ENCODE data around the gene AKT3. TPM values are rescaled to one million over a fixed set of nuclear protein-coding genes. Genes with fewer than 3 reads are reported as not detected.
A peak's percentile ranks its signal among the peaks of the same experiment; 100 is the strongest.
"Not testable (repeated sequence)": the region's sequence is repeated elsewhere in the genome, so short reads cannot be mapped to it uniquely, and the experiment has no call there.

The AKT3 gene
- total RNA-seq, 1 donor from 2014 or later = 107 TPM

- no peak overlapping the region for H3K4me3 Mint-ChIP-seq (ENCODE audit: unreplicated experiment)
- peaks cover 17% of the 10 kb centered on the region for H3K4me1 Mint-ChIP-seq (ENCODE audit: unreplicated experiment)
- peaks cover 20% of the 10 kb centered on the region for H3K36me3 Mint-ChIP-seq (ENCODE audit: unreplicated experiment)
- peaks cover 9% of the 10 kb centered on the region for H3K9me3 Mint-ChIP-seq (ENCODE audit: unreplicated experiment)
- H3K27me3 Mint-ChIP-seq (ENCODE audit: unreplicated experiment) = no peaks in the 10 kb centered on the region
- H3K27ac Mint-ChIP-seq (ENCODE audit: unreplicated experiment) = peak overlapping the region; percentile 78
- DNase-seq (ENCODE audit: extremely low spot score, unreplicated experiment) = no peak
- TF ChIP-seq, protein P1, sequence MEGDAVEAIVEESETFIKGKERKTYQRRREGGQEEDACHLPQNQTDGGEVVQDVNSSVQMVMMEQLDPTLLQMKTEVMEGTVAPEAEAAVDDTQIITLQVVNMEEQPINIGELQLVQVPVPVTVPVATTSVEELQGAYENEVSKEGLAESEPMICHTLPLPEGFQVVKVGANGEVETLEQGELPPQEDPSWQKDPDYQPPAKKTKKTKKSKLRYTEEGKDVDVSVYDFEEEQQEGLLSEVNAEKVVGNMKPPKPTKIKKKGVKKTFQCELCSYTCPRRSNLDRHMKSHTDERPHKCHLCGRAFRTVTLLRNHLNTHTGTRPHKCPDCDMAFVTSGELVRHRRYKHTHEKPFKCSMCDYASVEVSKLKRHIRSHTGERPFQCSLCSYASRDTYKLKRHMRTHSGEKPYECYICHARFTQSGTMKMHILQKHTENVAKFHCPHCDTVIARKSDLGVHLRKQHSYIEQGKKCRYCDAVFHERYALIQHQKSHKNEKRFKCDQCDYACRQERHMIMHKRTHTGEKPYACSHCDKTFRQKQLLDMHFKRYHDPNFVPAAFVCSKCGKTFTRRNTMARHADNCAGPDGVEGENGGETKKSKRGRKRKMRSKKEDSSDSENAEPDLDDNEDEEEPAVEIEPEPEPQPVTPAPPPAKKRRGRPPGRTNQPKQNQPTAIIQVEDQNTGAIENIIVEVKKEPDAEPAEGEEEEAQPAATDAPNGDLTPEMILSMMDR (IDR thresholded peaks at IDR 0.05) = no peak
Measured at GRCh38 chr1:243595527-243596210, 254.4 kb downstream of the AKT3 start.

- Mint-ChIP-seq H3K4me3 (ENCODE audit: unreplicated experiment) (no peak overlapping the region), H3K36me3 (ENCODE audit: unreplicated experiment) (peaks cover 27% of the 10 kb centered on the region), H3K9me3 (ENCODE audit: unreplicated experiment) (peaks cover 20% of the 10 kb centered on the region), H3K27me3 (ENCODE audit: unreplicated experiment) (no peaks in the 10 kb centered on the region), H3K4me1 (ENCODE audit: unreplicated experiment) (peaks cover 17% of the 10 kb centered on the region), H3K27ac (ENCODE audit: unreplicated experiment) (no peak overlapping the region)
- no peak for DNase-seq (ENCODE audit: extremely low spot score, unreplicated experiment)
- TF ChIP-seq, protein P1 (IDR thresholded peaks at IDR 0.05) = no peak
Measured at GRCh38 chr1:243594455-243594854, 255.6 kb downstream of the AKT3 start.

DNA sequence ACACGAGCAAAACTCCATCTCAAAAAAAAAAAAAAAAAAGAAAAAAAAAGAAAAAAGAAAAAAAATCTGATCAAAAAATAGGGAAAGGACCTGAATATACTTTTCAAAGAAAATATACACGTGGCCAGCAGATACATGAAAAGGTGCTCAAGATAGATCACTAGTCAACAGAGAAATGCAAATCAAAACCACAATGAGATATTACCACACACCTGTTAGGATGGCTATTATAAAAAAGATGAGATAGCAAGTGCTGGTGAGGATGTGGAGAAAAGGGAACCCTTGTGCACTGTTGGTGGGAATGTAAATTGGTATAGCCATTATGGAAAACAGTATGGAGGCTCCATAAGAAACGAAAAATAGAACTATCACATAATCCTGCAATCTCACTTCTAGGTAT, 260.8 kb downstream of the AKT3 start:
- H3K36me3 Mint-ChIP-seq (ENCODE audit: unreplicated experiment) = peaks cover 55% of the 10 kb centered on the region
- peaks cover 40% of the 10 kb centered on the region for H3K9me3 Mint-ChIP-seq (ENCODE audit: unreplicated experiment)
- not testable (repeated sequence) for H3K27me3 Mint-ChIP-seq (ENCODE audit: unreplicated experiment); H3K4me1 Mint-ChIP-seq (ENCODE audit: unreplicated experiment); DNase-seq (ENCODE audit: extremely low spot score, unreplicated experiment); H3K4me3 Mint-ChIP-seq (ENCODE audit: unreplicated experiment); H3K27ac Mint-ChIP-seq (ENCODE audit: unreplicated experiment)

- Mint-ChIP-seq H3K27ac (ENCODE audit: unreplicated experiment) (no peak overlapping the region), H3K4me3 (ENCODE audit: unreplicated experiment) (no peak overlapping the region), H3K36me3 (ENCODE audit: unreplicated experiment) (peaks cover 67% of the 10 kb centered on the region), H3K4me1 (ENCODE audit: unreplicated experiment) (no peaks in the 10 kb centered on the region), H3K27me3 (ENCODE audit: unreplicated experiment) (no peaks in the 10 kb centered on the region), H3K9me3 (ENCODE audit: unreplicated experiment) (peaks cover 53% of the 10 kb centered on the region)
- TF ChIP-seq, protein P1 (IDR thresholded peaks at IDR 0.05) = no peak
- no peak for DNase-seq (ENCODE audit: extremely low spot score, unreplicated experiment)
Measured at GRCh38 chr1:243587823-243588560, 262.1 kb downstream of the AKT3 start.

- Mint-ChIP-seq H3K4me1 (ENCODE audit: unreplicated experiment) (no peaks in the 10 kb centered on the region), H3K27me3 (ENCODE audit: unreplicated experiment) (no peaks in the 10 kb centered on the region), H3K4me3 (ENCODE audit: unreplicated experiment) (no peak overlapping the region), H3K9me3 (ENCODE audit: unreplicated experiment) (peaks cover 59% of the 10 kb centered on the region), H3K27ac (ENCODE audit: unreplicated experiment) (no peak overlapping the region), H3K36me3 (ENCODE audit: unreplicated experiment) (peaks cover 66% of the 10 kb centered on the region)
- TF ChIP-seq, protein P1 (IDR thresholded peaks at IDR 0.05) = no peak
- DNase-seq (ENCODE audit: extremely low spot score, unreplicated experiment) = no peak
Measured at GRCh38 chr1:243587285-243587684, 262.8 kb downstream of the AKT3 start.
